ENCODE data around the gene TRNP1. TPM values are rescaled to one million over a fixed set of nuclear protein-coding genes. Genes with fewer than 3 reads are reported as not detected.

TRNP1 gene
- total and polyA plus RNA-seq, 2 of the 4 experiments (the other 2 are of a cell fraction): 63.3 to 91.6 TPM

GRCh38 chr1:27026621-27027574 lies 33.4 kb downstream of the TRNP1 start (continued):
- TF ChIP-seq ELK1 (IDR thresholded peaks at IDR 0.05; ENCODE audit: borderline replicate concordance, low read depth, low read length) (no peak), MXI1 (IDR thresholded peaks at IDR 0.05; ENCODE audit: borderline replicate concordance, low read depth, low read length) (no peak)
